HG03064 (cell line): ENCODE results near the gene LHPP.

Experiments
- ATAC-seq: cut with Tn5 transposase; IDR thresholded peaks from one replicate; pipeline ENCODE4 v1.9.1; 2021; ENCODE audit warnings: low read depth; ENCODE audit not compliant: unreplicated experiment

Gene LHPP

GRCh38 chr10:124494046-124494807 lies 32.6 kb downstream of the LHPP start:
- ATAC-seq, result no peak

GRCh38 chr10:124495162-124495561 lies 33.5 kb downstream of the LHPP start:
- no peak for ATAC-seq

GRCh38 chr10:124495725-124496124 lies 34.1 kb downstream of the LHPP start:
- ATAC-seq, result no peak

DNA sequence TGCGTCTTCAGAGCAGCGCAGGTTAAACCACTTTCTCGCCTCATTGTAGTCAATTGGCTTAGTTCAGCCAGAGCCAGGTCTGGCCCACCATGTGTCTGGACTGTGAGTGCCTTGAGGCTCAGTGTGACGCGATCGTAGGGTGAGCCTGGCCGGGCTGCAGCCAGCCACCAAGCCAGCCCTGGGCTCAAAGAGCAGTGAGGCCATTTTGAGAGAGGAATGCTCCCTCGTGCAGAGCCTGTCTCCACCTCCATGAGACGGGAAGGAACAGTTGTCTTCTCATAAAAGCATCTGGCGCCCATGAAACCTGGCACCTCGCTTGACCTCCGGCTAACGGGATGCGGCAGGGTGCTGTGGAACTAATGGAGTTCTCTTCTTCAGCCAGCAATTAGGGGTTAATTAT lies 34.5 kb downstream of the LHPP start:
- ATAC-seq, result no peak

GRCh38 chr10:124496620-124497019 lies 35.0 kb downstream of the LHPP start:
- no peak for ATAC-seq

DNA sequence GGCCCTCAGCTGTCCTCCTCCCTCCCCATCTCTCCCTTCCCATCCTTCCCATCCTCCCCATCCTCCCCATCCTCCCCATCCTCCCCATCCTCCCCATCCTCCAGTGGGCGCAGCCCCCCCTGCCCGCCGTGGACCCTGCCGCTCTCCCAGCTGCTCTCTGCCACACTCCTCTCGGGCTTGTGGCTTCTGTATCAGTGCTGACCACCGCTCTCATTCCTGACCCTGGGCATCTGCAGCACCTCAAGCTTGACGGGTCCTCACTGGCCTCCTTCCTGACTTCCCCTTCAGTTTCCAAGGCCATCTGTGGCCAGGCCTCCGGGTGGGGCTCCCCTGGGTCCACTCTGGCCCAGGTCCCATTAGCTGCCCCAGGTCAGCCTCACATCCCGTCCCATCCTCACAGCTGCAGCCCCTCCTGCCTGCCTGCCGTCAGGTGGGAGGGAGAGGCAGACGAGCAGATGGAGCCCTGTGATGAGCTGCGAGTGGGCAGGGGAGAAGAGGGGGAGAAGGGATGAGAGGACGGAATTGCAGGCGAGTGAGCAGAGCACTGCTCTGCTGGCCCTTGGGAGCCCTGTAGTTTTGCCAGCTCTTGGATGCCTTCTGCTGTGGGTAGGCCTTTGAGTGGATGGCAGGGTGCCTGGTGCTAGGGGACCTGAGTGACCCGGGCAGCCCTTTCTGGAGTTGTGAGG lies 35.7 kb downstream of the LHPP start:
- no peak for ATAC-seq

DNA sequence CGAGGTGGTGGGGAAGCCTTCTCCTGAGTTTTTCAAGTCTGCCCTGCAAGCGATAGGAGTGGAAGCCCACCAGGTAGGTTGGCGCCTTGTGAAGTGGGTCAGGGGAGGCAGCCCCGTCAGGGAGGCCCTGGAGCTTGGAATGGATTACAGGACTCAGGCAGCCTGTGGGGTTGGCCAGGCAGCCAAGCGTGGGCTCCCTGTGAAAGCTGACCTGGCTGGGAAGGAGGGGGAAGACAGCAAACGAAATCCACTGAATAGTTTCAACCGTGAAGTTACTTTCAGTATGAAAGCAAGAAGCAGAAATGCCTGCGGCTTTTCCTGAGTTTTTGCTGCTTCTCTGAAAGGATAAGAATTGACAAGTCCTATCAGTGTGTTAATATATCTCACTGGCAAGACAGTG lies 36.4 kb downstream of the LHPP start:
- ATAC-seq, result no peak

DNA sequence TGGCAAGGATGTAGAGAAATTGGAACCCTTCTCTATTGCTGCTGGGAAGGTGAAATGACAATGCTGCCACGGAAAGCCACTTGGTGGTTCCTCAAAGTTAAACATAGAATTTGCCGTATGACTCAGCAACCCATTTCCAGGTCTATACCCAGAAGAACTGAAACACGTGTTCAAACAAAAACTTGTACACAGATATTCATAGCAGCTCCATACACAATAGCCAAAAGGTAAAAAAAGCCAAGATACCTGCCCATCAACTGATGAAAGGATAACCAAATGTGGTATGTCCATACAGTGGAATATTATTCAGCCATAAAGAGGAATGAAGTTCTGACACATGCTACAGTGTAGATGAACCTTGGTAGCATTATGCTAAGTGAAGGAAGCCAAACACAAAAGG lies 39.1 kb downstream of the LHPP start:
- ATAC-seq, result no peak

GRCh38 chr10:124504711-124505110 lies 43.1 kb downstream of the LHPP start:
- no peak for ATAC-seq

DNA sequence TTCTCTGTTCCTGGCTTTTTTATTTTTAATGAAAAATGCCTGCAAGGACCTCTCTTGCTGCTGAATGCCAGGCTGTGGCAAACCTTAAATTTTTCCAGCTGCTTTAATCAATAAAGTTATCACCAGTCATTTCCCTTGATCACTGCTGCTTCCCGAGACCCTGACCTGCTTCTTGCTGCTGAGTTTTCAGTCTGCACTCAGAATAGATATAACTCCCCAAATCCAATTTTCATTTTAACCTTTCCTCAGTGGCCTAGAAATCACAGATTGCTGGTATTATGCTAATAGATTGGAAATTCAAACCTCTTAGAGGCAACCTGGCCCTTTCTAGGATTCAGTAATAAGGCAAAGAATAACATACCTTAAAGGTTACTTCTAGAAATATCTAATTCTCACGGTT lies 43.7 kb downstream of the LHPP start:
- ATAC-seq, result no peak

- no peak for ATAC-seq
These were observed 46.5 kb downstream of the LHPP start for GRCh38 chr10:124508070-124508667.

- ATAC-seq, result no peak
These were observed 47.4 kb downstream of the LHPP start for GRCh38 chr10:124508907-124509454.

GRCh38 chr10:124509880-124510632 lies 48.4 kb downstream of the LHPP start:
- ATAC-seq, result no peak

DNA sequence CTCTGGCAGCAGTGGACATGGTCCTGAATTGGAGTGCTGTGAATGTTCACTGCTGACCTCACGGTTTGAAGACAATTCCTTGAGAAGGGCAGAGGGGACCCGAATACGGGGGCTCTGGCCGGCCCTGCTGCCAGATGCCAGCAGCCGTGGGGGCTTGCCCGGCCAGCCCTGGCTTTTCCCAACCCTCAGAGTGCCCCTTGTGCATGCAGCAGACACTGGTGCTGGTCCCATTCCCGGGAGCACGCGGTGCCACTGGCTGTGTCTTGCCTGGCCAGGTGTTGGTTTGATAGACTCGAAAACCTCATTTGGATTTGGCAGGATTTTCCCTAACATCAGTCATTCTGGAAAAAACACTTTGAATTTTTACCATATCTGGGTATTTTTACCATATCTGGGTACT lies 49.1 kb downstream of the LHPP start:
- no peak for ATAC-seq

GRCh38 chr10:124511205-124512039 lies 49.8 kb downstream of the LHPP start:
- no peak for ATAC-seq

GRCh38 chr10:124512040-124512428 lies 50.4 kb downstream of the LHPP start:
- ATAC-seq, result no peak

DNA sequence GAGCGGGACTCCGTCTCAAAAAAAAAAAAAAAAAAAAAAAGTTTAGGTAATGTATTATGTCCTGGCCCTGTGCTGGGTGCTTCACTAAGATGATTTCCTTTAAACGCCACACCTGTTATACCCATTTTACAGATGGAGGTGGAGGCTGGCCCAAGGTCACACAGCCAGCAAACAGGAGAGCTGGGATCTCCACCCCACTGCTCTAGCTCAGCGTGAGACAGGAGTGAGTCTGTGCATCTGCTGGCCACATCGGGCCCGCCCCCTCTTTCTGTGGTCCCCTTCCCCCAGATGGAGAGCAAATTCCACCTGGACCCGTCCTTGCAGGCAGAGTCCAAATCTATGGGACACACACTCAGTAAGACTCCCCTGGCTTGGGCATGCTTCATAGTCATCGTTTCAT lies 51.0 kb downstream of the LHPP start:
- no peak for ATAC-seq

GRCh38 chr10:124515244-124515970 lies 53.8 kb downstream of the LHPP start:
- ATAC-seq, result no peak

GRCh38 chr10:124516181-124516580 lies 54.6 kb downstream of the LHPP start:
- ATAC-seq, result no peak
